Endothelial cell of umbilical vein (primary cell): ENCODE measurements around the gene SNX19. TPM values are rescaled to one million over a fixed set of nuclear protein-coding genes. Genes with fewer than 3 reads are reported as not detected.

Experiments used
- BruUV-seq: library from RNA; stranded (reverse); fragments of 400-500 nt; replicated peaks from 2 replicates; lab custom pipeline; 2021; lab: Mats Ljungman, UMichigan
- CTCF ChIA-PET: fragments of 300-600, 350-600 bp; sonication (Branson Sonifier 250); formaldehyde crosslinking; loops from one replicate; lab custom pipeline; 2021; ENCODE audit warnings: antibody characterized with exemption, inconsistent platforms; lab: Charles Lee
- POLR2A ChIA-PET: fragments of 300-600, 350-600 bp; sonication (Branson Sonifier 250); formaldehyde crosslinking; loops from one replicate; lab custom pipeline; 2021; ENCODE audit warnings: antibody characterized with exemption, inconsistent platforms; lab: Charles Lee
- DNase-seq: peaks from one replicate; pipeline ENCODE4 v3.0.0-alpha.2; 2011; ENCODE audit warnings: low read depth, low spot score
- FAIRE-seq: peaks from 2 replicates; lab custom pipeline; 2011; peaks lifted over from hg19 to GRCh38; lab: Jason Lieb, UNC
- H2AFZ ChIP-seq: 2 replicates; pipeline ENCODE4 v1.6.0; 2012; ENCODE audit warnings: low read depth, low read length, control low read depth, inconsistent platforms
- H3K27ac ChIP-seq: 2 replicates; pipeline ENCODE4 v1.5.1; 2011; ENCODE audit warnings: low read depth, mild to moderate bottlenecking, control low read depth, low read length, moderate library complexity; ENCODE audit not compliant: insufficient read depth
- H3K27me3 ChIP-seq, 2 experiments: 2 replicates each; pipeline versions ENCODE4 v1.6.0 to v1.6.1; 2011; ENCODE audit warnings: low read length in 2 of 2, mixed read lengths in 1 of 2; ENCODE audit not compliant: control insufficient read depth in 2 of 2, insufficient read depth in 2 of 2
- H3K36me3 ChIP-seq, 2 experiments: 2 replicates in 1 of 2; 3 replicates in 1 of 2; pipeline ENCODE4 v1.5.1; 2011; ENCODE audit warnings: low read length in 2 of 2, mild to moderate bottlenecking in 1 of 2, moderate library complexity in 1 of 2; ENCODE audit not compliant: control insufficient read depth in 2 of 2, insufficient read depth in 2 of 2; ENCODE audit errors: extremely low read depth in 1 of 2
- H3K4me1 ChIP-seq: 3 replicates; pipeline ENCODE4 v1.5.1; 2011; ENCODE audit warnings: mild to moderate bottlenecking, low read length; ENCODE audit not compliant: control insufficient read depth, insufficient read depth; ENCODE audit errors: extremely low read depth
- H3K4me2 ChIP-seq: 2 replicates; pipeline ENCODE4 v1.6.1; 2011; ENCODE audit warnings: low read length, control low read depth, mixed read lengths; ENCODE audit not compliant: insufficient read depth
- H3K4me3 ChIP-seq, 3 experiments: fragments of 200-600 bp in 1 of 3; sonication (generic), shearing (Covaris generic) in 1 of 3; replicated peaks in 1 of 3; 2 replicates each; pipeline ENCODE4 v1.5.1; 2011 to 2016; ENCODE audit warnings: control low read depth in 3 of 3, low read length in 3 of 3, mild to moderate bottlenecking in 2 of 3, inconsistent platforms in 1 of 3, low read depth in 1 of 3, moderate library complexity in 1 of 3; ENCODE audit not compliant: insufficient read depth in 1 of 3
- H3K79me2 ChIP-seq: 2 replicates; pipeline ENCODE4 v1.6.0; 2012; ENCODE audit warnings: low read length, inconsistent platforms; ENCODE audit not compliant: control insufficient read depth, insufficient read depth
- H3K9ac ChIP-seq: replicated peaks from 2 replicates; pipeline ENCODE3; 2011; ENCODE audit warnings: low read length, control low read depth; ENCODE audit not compliant: insufficient read depth; ENCODE audit errors: extremely low read depth
- H3K9me1 ChIP-seq: replicated peaks from 3 replicates; pipeline ENCODE4 v1.6.0; 2011; ENCODE audit warnings: mild to moderate bottlenecking, low read length; ENCODE audit not compliant: control insufficient read depth, insufficient read depth; ENCODE audit errors: extremely low read depth
- H3K9me3 ChIP-seq: replicated peaks from 2 replicates; pipeline ENCODE4 v1.5.1; 2012; ENCODE audit warnings: low read length, inconsistent platforms; ENCODE audit not compliant: control insufficient read depth, insufficient read depth
- H4K20me1 ChIP-seq: replicated peaks from 2 replicates; pipeline ENCODE3; 2011; ENCODE audit warnings: mild to moderate bottlenecking, low read length; ENCODE audit not compliant: control insufficient read depth, insufficient read depth; ENCODE audit errors: extremely low read depth
- EZH2 ChIP-seq: IDR thresholded peaks from 2 replicates; pipeline ENCODE4 v1.6.1; 2012; ENCODE audit warnings: borderline replicate concordance, low read depth, mild to moderate bottlenecking, moderate library complexity, low read length, inconsistent platforms; ENCODE audit not compliant: severe bottlenecking
- FOS ChIP-seq: IDR thresholded peaks from 2 replicates; pipeline ENCODE4 v1.6.1; 2011; ENCODE audit warnings: mild to moderate bottlenecking, low read length, moderate library complexity, borderline replicate concordance; ENCODE audit not compliant: insufficient read depth
- GATA2 ChIP-seq: IDR thresholded peaks from 2 replicates; pipeline ENCODE4 v1.7.0; 2011; ENCODE audit warnings: low read depth, mild to moderate bottlenecking, moderate library complexity, mixed read lengths, low read length; ENCODE audit not compliant: insufficient read length, insufficient read depth
- JUN ChIP-seq: IDR thresholded peaks from 2 replicates; pipeline ENCODE4 v1.6.1; 2011; ENCODE audit warnings: borderline replicate concordance, low read depth; ENCODE audit not compliant: insufficient read length, insufficient read depth
- MYC ChIP-seq: IDR thresholded peaks from one replicate; pipeline ENCODE4 v1.6.1; 2011; ENCODE audit warnings: mild to moderate bottlenecking, low read depth, low read length
- POLR2A ChIP-seq: IDR thresholded peaks from 2 replicates; pipeline ENCODE4 v1.6.1; 2012; ENCODE audit warnings: low read depth, mild to moderate bottlenecking, control low read depth, low read length
- POLR2AphosphoS5 ChIP-seq: IDR thresholded peaks from 2 replicates; pipeline ENCODE4 v1.6.1; 2012; ENCODE audit warnings: low read depth, mild to moderate bottlenecking, control low read depth, low read length, moderate library complexity; ENCODE audit not compliant: insufficient read depth
- dilution Hi-C: fragments of 300-500 bp; cut with MboI; formaldehyde crosslinking; loops from one replicate; pipeline ENCODE4 v1.15.0; 2019; ENCODE audit warnings: low sequenced_read_pairs; ENCODE audit not compliant: extremely low pct_ligation_motif_present
- intact Hi-C: fragments of 100-400 bp; cut with micrococcal nuclease; formaldehyde crosslinking; loops from one replicate; pipeline ENCODE4 v1.10.0; 2022
- polyA plus RNA-seq, 4 experiments: library from polyadenylated mRNA; depleted of rRNA in 3 of 4; stranded (reverse) in 3 of 4; unstranded in 1 of 4; fragments of >200 nt; gene quantifications; 2 replicates each; pipeline versions ENCODE4 v1.2.1 to v1.2.3, GENCODE V29; 2011 to 2012; ENCODE audit warnings: missing spikeins in 1 of 4
- total RNA-seq: library from RNA; stranded (reverse); gene quantifications from 2 replicates; pipeline ENCODE4 v1.2.3, GENCODE V29; 2021
- TF ChIP-seq, protein P1 (sequence below): IDR thresholded peaks from 2 replicates; pipeline ENCODE4 v1.6.1; 2011; ENCODE audit not compliant: insufficient read depth, insufficient read length
- TF ChIP-seq, protein P2 (sequence below), 2 donors: IDR thresholded peaks; 1 replicate in 1 of 2; 2 replicates in 1 of 2; pipeline ENCODE4 v1.5.1; 2011; ENCODE audit warnings: low read length in 2 of 2, mild to moderate bottlenecking in 2 of 2, moderate library complexity in 2 of 2, control low read depth in 1 of 2, inconsistent platforms in 1 of 2, low read depth in 1 of 2; ENCODE audit not compliant: insufficient read depth in 1 of 2; ENCODE audit errors: extremely low read depth in 1 of 2

SNX19 gene
- total and polyA plus RNA-seq, 2 donors (not counting 3 experiments of a cell fraction or from before 2014, with no cell fraction given) = 37.4 to 49.8 TPM

- H3K4me2 ChIP-seq = no peak overlapping the region
- H4K20me1 ChIP-seq = no peaks in the 10 kb centered on the region
Measured at GRCh38 chr11:130899106-130899505, 17.2 kb downstream of the SNX19 start.

GRCh38 chr11:130897262-130898182 lies 18.8 kb downstream of the SNX19 start:
- Histone ChIP-seq H3K9me3 (no peaks in the 10 kb centered on the region), H2AFZ (no peak overlapping the region), H3K27ac (peak overlapping the region; percentile 80), H3K9me1 (no peaks in the 10 kb centered on the region), H3K27me3 (no peaks in the 10 kb centered on the region), H4K20me1 (no peaks in the 10 kb centered on the region), H3K4me2 (peak overlapping the region; percentile 12), H3K79me2 (no peaks in the 10 kb centered on the region), H3K9ac (peak overlapping the region; percentile 59), H3K36me3 (peaks cover 8 to 29% of the 10 kb centered on the region in 2 experiments), H3K4me3 (no peak overlapping the region), H3K4me1 (peaks cover 35% of the 10 kb centered on the region)
- FAIRE-seq (peak; percentile 85), DNase-seq (peak; percentile 95)
- intact Hi-C loops (loop anchor here (1.0 to 10.0 kb wide), 5 partner anchors 8 to 1175 kb away; partner anchors contain the start of genes SNX19 and ZBTB44), dilution Hi-C loops (no loop called here)
- ChIA-PET POLR2A (interaction anchor here (1.2 to 2.2 kb wide), 3 partner anchors 9 to 19 kb away, joined by 4 to 8 read pairs (median 7); partner anchors contain the start of gene SNX19), CTCF (interaction anchor here (0.8 to 8.2 kb wide), 8 partner anchors 9 to 1229 kb away, joined by 3 to 125 read pairs (median 14); partner anchors contain the start of gene SNX19)
- BruUV-seq = TSS peak; percentile 51
- TF ChIP-seq MYC (no peak), JUN (peak; percentile 76), POLR2A (peak; percentile 49), POLR2AphosphoS5 (peak; percentile 77), FOS (peak; percentile 53), EZH2 (no peak), GATA2 (peak; percentile 66)
- TF ChIP-seq, protein P1, sequence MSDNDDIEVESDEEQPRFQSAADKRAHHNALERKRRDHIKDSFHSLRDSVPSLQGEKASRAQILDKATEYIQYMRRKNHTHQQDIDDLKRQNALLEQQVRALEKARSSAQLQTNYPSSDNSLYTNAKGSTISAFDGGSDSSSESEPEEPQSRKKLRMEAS = no peak
- TF ChIP-seq, protein P2, sequence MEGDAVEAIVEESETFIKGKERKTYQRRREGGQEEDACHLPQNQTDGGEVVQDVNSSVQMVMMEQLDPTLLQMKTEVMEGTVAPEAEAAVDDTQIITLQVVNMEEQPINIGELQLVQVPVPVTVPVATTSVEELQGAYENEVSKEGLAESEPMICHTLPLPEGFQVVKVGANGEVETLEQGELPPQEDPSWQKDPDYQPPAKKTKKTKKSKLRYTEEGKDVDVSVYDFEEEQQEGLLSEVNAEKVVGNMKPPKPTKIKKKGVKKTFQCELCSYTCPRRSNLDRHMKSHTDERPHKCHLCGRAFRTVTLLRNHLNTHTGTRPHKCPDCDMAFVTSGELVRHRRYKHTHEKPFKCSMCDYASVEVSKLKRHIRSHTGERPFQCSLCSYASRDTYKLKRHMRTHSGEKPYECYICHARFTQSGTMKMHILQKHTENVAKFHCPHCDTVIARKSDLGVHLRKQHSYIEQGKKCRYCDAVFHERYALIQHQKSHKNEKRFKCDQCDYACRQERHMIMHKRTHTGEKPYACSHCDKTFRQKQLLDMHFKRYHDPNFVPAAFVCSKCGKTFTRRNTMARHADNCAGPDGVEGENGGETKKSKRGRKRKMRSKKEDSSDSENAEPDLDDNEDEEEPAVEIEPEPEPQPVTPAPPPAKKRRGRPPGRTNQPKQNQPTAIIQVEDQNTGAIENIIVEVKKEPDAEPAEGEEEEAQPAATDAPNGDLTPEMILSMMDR (IDR thresholded peaks at IDR 0.05; ENCODE audit: extremely low read depth in 1 of 2, insufficient read depth in 1 of 2, low read depth in 1 of 2, low read length in 2 of 2) = no peak

More at GRCh38 chr11:130899106-130899505, 17.2 kb downstream of the SNX19 start:
- no peak overlapping the region for H2AFZ ChIP-seq
- intact Hi-C loops (loop anchor here (5.0 to 10.0 kb wide), 2 partner anchors 584 to 1173 kb away; partner anchors contain the start of gene ZBTB44), dilution Hi-C loops (no loop called here)
- no peak for FAIRE-seq
- no peaks in the 10 kb centered on the region for H3K9me1 ChIP-seq
- no peak for TF ChIP-seq FOS
- no peak for TF ChIP-seq JUN
- TF ChIP-seq EZH2 = no peak
- no peak for TF ChIP-seq MYC
- no peak overlapping the region for H3K27ac ChIP-seq
- H3K9me3 ChIP-seq = no peaks in the 10 kb centered on the region
- no peak for DNase-seq
- BruUV-seq = no TSS peak
- peaks cover 19 to 39% of the 10 kb centered on the region in 2 experiments for H3K36me3 ChIP-seq
- H3K4me1 ChIP-seq = peaks cover 26% of the 10 kb centered on the region
- no peak overlapping the region for H3K9ac ChIP-seq
- H3K27me3 ChIP-seq = no peaks in the 10 kb centered on the region
- POLR2A ChIA-PET = interaction anchor here (1.9 kb wide), 1 partner anchor 17 kb away, joined by 8 read pairs; the partner anchor contains the start of gene SNX19
- no peak overlapping the region for H3K4me3 ChIP-seq
- CTCF ChIA-PET = interaction anchor here (1.0 to 8.2 kb wide), 6 partner anchors 8 to 466 kb away, joined by 4 to 125 read pairs (median 10); partner anchors contain the start of gene SNX19
- H3K79me2 ChIP-seq = no peaks in the 10 kb centered on the region
